ENCODE results near the gene ALDH5A1.

Gene ALDH5A1

GRCh38 chr6:24448396-24448795 lies 46.4 kb upstream of the ALDH5A1 start (continued):
- TF ChIP-seq ZC3H10 (CRISPR knock-in tag; IDR thresholded peaks at IDR 0.05) (no peak), ZNF565 (CRISPR knock-in tag; conservative IDR thresholded peaks at IDR 0.05; ENCODE audit: low read depth) (no peak), CSRNP3 (CRISPR knock-in tag; IDR thresholded peaks at IDR 0.05) (no peak), ZNF8 (CRISPR knock-in tag; IDR thresholded peaks at IDR 0.05) (no peak), TSHZ2 (CRISPR knock-in tag; IDR thresholded peaks at IDR 0.05) (no peak), CREB5 (CRISPR knock-in tag; IDR thresholded peaks at IDR 0.05; ENCODE audit: low read depth) (no peak), ARNTL (CRISPR knock-in tag; IDR thresholded peaks at IDR 0.05; ENCODE audit: borderline replicate concordance, low read depth) (no peak)

GRCh38 chr6:24448828-24449525 lies 45.8 kb upstream of the ALDH5A1 start:
- no peak for TF ChIP-seq ZNF565 (CRISPR knock-in tag; conservative IDR thresholded peaks at IDR 0.05; ENCODE audit: low read depth)
- no peak for ATAC-seq

GRCh38 chr6:24451581-24452388 lies 43.0 kb upstream of the ALDH5A1 start:
- ATAC-seq: no peak
- TF ChIP-seq ZNF565 (CRISPR knock-in tag; conservative IDR thresholded peaks at IDR 0.05; ENCODE audit: low read depth) (no peak), TOX (CRISPR knock-in tag; IDR thresholded peaks at IDR 0.05; ENCODE audit: borderline replicate concordance) (no peak), ESRRG (CRISPR knock-in tag; IDR thresholded peaks at IDR 0.05) (no peak), PPARA (CRISPR knock-in tag; IDR thresholded peaks at IDR 0.05; ENCODE audit: borderline replicate concordance) (no peak)

- ATAC-seq: no peak
- TF ChIP-seq ZNF565 (CRISPR knock-in tag; conservative IDR thresholded peaks at IDR 0.05; ENCODE audit: low read depth): no peak
- TF ChIP-seq ZFP30 (CRISPR knock-in tag; IDR thresholded peaks at IDR 0.05): no peak
- no peak for TF ChIP-seq ZNF8 (CRISPR knock-in tag; IDR thresholded peaks at IDR 0.05)
- no peak for TF ChIP-seq OSR1 (CRISPR knock-in tag; IDR thresholded peaks at IDR 0.05)
- TF ChIP-seq ESRRG (CRISPR knock-in tag; IDR thresholded peaks at IDR 0.05): no peak
Observed at GRCh38 chr6:24453921-24454320, 40.8 kb upstream of the ALDH5A1 start.

GRCh38 chr6:24454452-24454851 lies 40.3 kb upstream of the ALDH5A1 start:
- ATAC-seq: no peak
- TF ChIP-seq ESRRG (CRISPR knock-in tag; IDR thresholded peaks at IDR 0.05) (no peak), OSR1 (CRISPR knock-in tag; IDR thresholded peaks at IDR 0.05) (no peak), PPARA (CRISPR knock-in tag; IDR thresholded peaks at IDR 0.05; ENCODE audit: borderline replicate concordance) (no peak), ZNF8 (CRISPR knock-in tag; IDR thresholded peaks at IDR 0.05) (no peak), GLIS3 (CRISPR knock-in tag; IDR thresholded peaks at IDR 0.05) (no peak), POU6F1 (CRISPR knock-in tag; IDR thresholded peaks at IDR 0.05; ENCODE audit: borderline replicate concordance, low read depth) (no peak), CSDC2 (CRISPR knock-in tag; IDR thresholded peaks at IDR 0.05) (no peak), ARNTL (CRISPR knock-in tag; IDR thresholded peaks at IDR 0.05; ENCODE audit: borderline replicate concordance, low read depth) (no peak), RARB (CRISPR knock-in tag; IDR thresholded peaks at IDR 0.05) (no peak), ZFP30 (CRISPR knock-in tag; IDR thresholded peaks at IDR 0.05) (no peak), TSHZ2 (CRISPR knock-in tag; IDR thresholded peaks at IDR 0.05) (no peak), BACH2 (CRISPR knock-in tag; IDR thresholded peaks at IDR 0.05; ENCODE audit: borderline replicate concordance) (no peak), ZNF70 (CRISPR knock-in tag; IDR thresholded peaks at IDR 0.05) (no peak), ZNF565 (CRISPR knock-in tag; conservative IDR thresholded peaks at IDR 0.05; ENCODE audit: low read depth) (no peak)

Data from SK-N-SH treated with all-trans-retinoic acid at 6 μM for 48 hours (cell line).